Cardiac septum (tissue), 1 donor: ENCODE measurements around the gene PYGB. TPM values are rescaled to one million over a fixed set of nuclear protein-coding genes. Genes with fewer than 3 reads are reported as not detected.
"Not testable (repeated sequence)": the region's sequence is repeated elsewhere in the genome, so short reads cannot be mapped to it uniquely, and the experiment has no call there.

Experiments
- DNase-seq: peaks from one replicate; pipeline ENCODE4 v3.0.0-alpha.2; 2020; ENCODE audit warnings: low spot score
- intact Hi-C: fragments of 100-400 bp; cut with DNase I; formaldehyde crosslinking; loops from one replicate; pipeline ENCODE4 v1.14.0; 2022
- total RNA-seq: library from RNA; stranded (reverse); fragmentation: NEBNext Ultra II Directional; extraction: Animal tissue kit (Norgen Biotek cat#: 25700); gene quantifications from one replicate; pipeline ENCODE4 v1.2.1, GENCODE V29; 2021
- donor health status: DM: no; HTN: no; CAD: no.

Gene PYGB
- total RNA-seq, 1 donor from 2014 or later = 386 TPM

- DNase-seq = peak; percentile 68
- intact Hi-C loops = no loop called here
Observed at GRCh38 chr20:25257130-25257529, 9.2 kb downstream of the PYGB start.

- no peak for DNase-seq
- intact Hi-C loops = loop anchor here (2.0 kb wide), 1 partner anchor 15 kb away; no protein-coding TSS in a partner anchor
Observed at GRCh38 chr20:25257756-25258475, 10.0 kb downstream of the PYGB start.

- no peak for DNase-seq
- intact Hi-C loops = loop anchor here (2.0 kb wide), 1 partner anchor 14 kb away; no protein-coding TSS in a partner anchor
Observed at GRCh38 chr20:25258476-25258805, 10.6 kb downstream of the PYGB start.

GRCh38 chr20:25258828-25259227 lies 10.9 kb downstream of the PYGB start:
- intact Hi-C loops = loop anchor here (2.0 kb wide), 1 partner anchor 14 kb away; no protein-coding TSS in a partner anchor
- peak; percentile 65 for DNase-seq

GRCh38 chr20:25259358-25259757 lies 11.5 kb downstream of the PYGB start:
- DNase-seq = peak; percentile 38
- intact Hi-C loops = loop anchor here (2.0 kb wide), 1 partner anchor 13 kb away; no protein-coding TSS in a partner anchor

GRCh38 chr20:25259788-25260254 lies 11.9 kb downstream of the PYGB start:
- peak; percentile 60 for DNase-seq
- intact Hi-C loops = loop anchor here (2.0 kb wide), 1 partner anchor 13 kb away; no protein-coding TSS in a partner anchor

- intact Hi-C loops = not testable (repeated sequence)
- peak; percentile 63 for DNase-seq
Observed at GRCh38 chr20:25260770-25261437, 13.0 kb downstream of the PYGB start.

GRCh38 chr20:25269057-25269832 lies 21.4 kb downstream of the PYGB start:
- intact Hi-C loops = no loop called here
- peak; percentile 46 for DNase-seq

- intact Hi-C loops = no loop called here
- no peak for DNase-seq
Observed at GRCh38 chr20:25269833-25270170, 21.9 kb downstream of the PYGB start.

GRCh38 chr20:25270829-25271251 lies 23.0 kb downstream of the PYGB start:
- DNase-seq = peak; percentile 70
- intact Hi-C loops = no loop called here

- no peak for DNase-seq
- intact Hi-C loops = loop anchor here (2.0 kb wide), 1 partner anchor 13 kb away; no protein-coding TSS in a partner anchor
Observed at GRCh38 chr20:25271486-25272222, 23.8 kb downstream of the PYGB start.

- peak; percentile 58 for DNase-seq
Observed at GRCh38 chr20:25272223-25273000, 24.5 kb downstream of the PYGB start.

GRCh38 chr20:25273046-25273445 lies 25.2 kb downstream of the PYGB start:
- DNase-seq = peak; percentile 68

More at GRCh38 chr20:25272223-25273000, 24.5 kb downstream of the PYGB start:
- intact Hi-C loops = loop anchor here (2.0 kb wide), 1 partner anchor 14 kb away; no protein-coding TSS in a partner anchor

GRCh38 chr20:25273541-25274358 lies 25.9 kb downstream of the PYGB start:
- peak; percentile 64 for DNase-seq
- intact Hi-C loops = loop anchor here (2.0 kb wide), 1 partner anchor 15 kb away; no protein-coding TSS in a partner anchor

More at GRCh38 chr20:25273046-25273445, 25.2 kb downstream of the PYGB start:
- intact Hi-C loops = loop anchor here (2.0 kb wide), 1 partner anchor 14 kb away; no protein-coding TSS in a partner anchor

- intact Hi-C loops = no loop called here
- DNase-seq = peak; percentile 74
Observed at GRCh38 chr20:25274481-25274880, 26.6 kb downstream of the PYGB start.

GRCh38 chr20:25274891-25275812 lies 27.3 kb downstream of the PYGB start:
- intact Hi-C loops = no loop called here
- peak; percentile 82 for DNase-seq
